HEK293 (cell line): Measurements from ENCODE around the gene CD3G.
"Not testable (repeated sequence)": the region's sequence is repeated elsewhere in the genome, so short reads cannot be mapped to it uniquely, and the experiment has no call there.

Source experiments
- CTCF ChIA-PET: fragments of 350-600 bp; formaldehyde crosslinking; extraction: SDS; loops from one replicate; lab custom pipeline; 2021; ENCODE audit warnings: antibody characterized with exemption; lab: Yijun Ruan, JAX
- POLR2A ChIA-PET: fragments of 300-600 bp; formaldehyde crosslinking; extraction: SDS; loops from one replicate; lab custom pipeline; 2020; ENCODE audit warnings: antibody characterized with exemption, inconsistent platforms; lab: Yijun Ruan, JAX
- H3K27ac ChIP-seq: fragments of 200-500 bp; sonication (Bioruptor generic); 2 replicates; pipeline ENCODE4 v1.5.1; 2014; ENCODE audit warnings: low read depth, low read length, control low read depth, inconsistent platforms; ENCODE audit errors: extremely low read depth
- H3K36me3 ChIP-seq, 2 experiments: fragments of 200-500 bp in 1 of 2; sonication (Bioruptor generic) in 1 of 2; 1 replicate in 1 of 2; 2 replicates in 1 of 2; pipeline ENCODE4 v1.5.1; 2014 to 2017; ENCODE audit warnings: inconsistent platforms in 2 of 2, low read length in 2 of 2; ENCODE audit not compliant: control insufficient read depth in 2 of 2, insufficient read depth in 1 of 2
- H3K4me1 ChIP-seq: fragments of 200-500 bp; sonication (Bioruptor generic); 2 replicates; pipeline ENCODE4 v1.5.1; 2014; ENCODE audit warnings: mild to moderate bottlenecking, low read length, inconsistent platforms; ENCODE audit not compliant: control insufficient read depth, insufficient read depth
- H3K4me3 ChIP-seq: 2 replicates; pipeline ENCODE4 v1.5.1; 2011; ENCODE audit warnings: low read depth, mild to moderate bottlenecking, control low read depth, low read length, moderate library complexity
- H3K9me3 ChIP-seq: fragments of 200-500 bp; sonication (Bioruptor generic); 2 replicates; pipeline ENCODE4 v1.5.1; 2014; ENCODE audit warnings: low read depth, low read length, inconsistent platforms; ENCODE audit not compliant: control insufficient read depth, insufficient read depth
- GLIS1 ChIP-seq: fragments of 450-650 bp; formaldehyde crosslinking; IDR thresholded peaks from 2 replicates; pipeline ENCODE4 v1.5.1; 2016; ENCODE audit warnings: missing biosample characterization, missing genetic modification characterization
- ZNF202 ChIP-seq: fragments of 450-650 bp; formaldehyde crosslinking; IDR thresholded peaks from 2 replicates; pipeline ENCODE4 v1.5.1; 2016; ENCODE audit warnings: missing biosample characterization, missing genetic modification characterization, borderline replicate concordance
- ZNF514 ChIP-seq: fragments of 450-650 bp; formaldehyde crosslinking; IDR thresholded peaks from 2 replicates; pipeline ENCODE4 v1.5.1; 2016; ENCODE audit warnings: missing biosample characterization, missing genetic modification characterization
- ZNF621 ChIP-seq: fragments of 450-650 bp; formaldehyde crosslinking; IDR thresholded peaks from 2 replicates; pipeline ENCODE4 v1.5.1; 2017; ENCODE audit warnings: missing biosample characterization, missing genetic modification characterization
- ZNF747 ChIP-seq: fragments of 450-650 bp; formaldehyde crosslinking; IDR thresholded peaks from 2 replicates; pipeline ENCODE4 v1.5.1; 2016; ENCODE audit warnings: missing biosample characterization, missing genetic modification characterization
- TF ChIP-seq, protein P1 (sequence below): fragments of 450-650 bp; formaldehyde crosslinking; conservative IDR thresholded peaks from 2 replicates; pipeline ENCODE4 v1.5.1; 2016; ENCODE audit warnings: low read depth, missing biosample characterization, missing genetic modification characterization
- TF ChIP-seq, protein P2 (sequence below): fragments of 450-650 bp; formaldehyde crosslinking; IDR thresholded peaks from 2 replicates; pipeline ENCODE4 v1.5.1; 2017; ENCODE audit warnings: missing biosample characterization, missing genetic modification characterization

CD3G gene

DNA sequence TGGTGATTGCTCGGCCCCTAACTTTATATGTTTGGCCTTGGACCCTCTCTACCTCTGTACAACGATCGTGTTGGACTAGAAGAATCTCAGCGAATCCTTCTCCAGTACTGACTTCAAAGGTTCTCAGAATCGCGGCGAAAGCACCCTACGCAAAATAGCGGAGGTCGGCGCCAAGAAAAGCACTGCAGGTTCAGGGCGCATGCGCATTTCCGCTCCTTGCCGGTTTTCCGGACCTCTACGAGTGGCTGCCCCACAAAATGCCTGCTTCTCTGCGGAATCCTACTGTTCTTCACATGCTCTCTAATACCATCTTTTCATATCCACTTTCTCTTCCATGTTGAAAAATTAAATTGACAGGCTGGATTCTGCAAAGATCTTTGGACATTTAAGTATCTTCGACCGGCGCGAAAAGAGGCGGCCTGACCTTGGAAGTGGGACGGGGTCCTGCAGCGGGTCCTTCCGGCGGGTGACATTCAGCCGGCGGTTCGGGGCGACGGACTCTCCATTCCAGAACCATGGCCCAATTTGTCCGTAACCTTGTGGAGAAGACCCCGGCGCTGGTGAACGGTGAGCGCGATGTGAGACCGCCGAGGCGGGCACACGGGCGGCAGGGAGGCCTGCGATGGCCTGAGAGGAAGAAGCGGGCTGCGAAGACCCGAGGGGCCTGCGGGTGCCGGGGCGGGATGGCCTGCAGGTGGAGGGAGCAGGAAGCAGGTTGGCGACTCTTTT, 57.2 kb downstream of the CD3G start, which contains the start of gene ATP5MG (continued):
- TF ChIP-seq, protein P1, sequence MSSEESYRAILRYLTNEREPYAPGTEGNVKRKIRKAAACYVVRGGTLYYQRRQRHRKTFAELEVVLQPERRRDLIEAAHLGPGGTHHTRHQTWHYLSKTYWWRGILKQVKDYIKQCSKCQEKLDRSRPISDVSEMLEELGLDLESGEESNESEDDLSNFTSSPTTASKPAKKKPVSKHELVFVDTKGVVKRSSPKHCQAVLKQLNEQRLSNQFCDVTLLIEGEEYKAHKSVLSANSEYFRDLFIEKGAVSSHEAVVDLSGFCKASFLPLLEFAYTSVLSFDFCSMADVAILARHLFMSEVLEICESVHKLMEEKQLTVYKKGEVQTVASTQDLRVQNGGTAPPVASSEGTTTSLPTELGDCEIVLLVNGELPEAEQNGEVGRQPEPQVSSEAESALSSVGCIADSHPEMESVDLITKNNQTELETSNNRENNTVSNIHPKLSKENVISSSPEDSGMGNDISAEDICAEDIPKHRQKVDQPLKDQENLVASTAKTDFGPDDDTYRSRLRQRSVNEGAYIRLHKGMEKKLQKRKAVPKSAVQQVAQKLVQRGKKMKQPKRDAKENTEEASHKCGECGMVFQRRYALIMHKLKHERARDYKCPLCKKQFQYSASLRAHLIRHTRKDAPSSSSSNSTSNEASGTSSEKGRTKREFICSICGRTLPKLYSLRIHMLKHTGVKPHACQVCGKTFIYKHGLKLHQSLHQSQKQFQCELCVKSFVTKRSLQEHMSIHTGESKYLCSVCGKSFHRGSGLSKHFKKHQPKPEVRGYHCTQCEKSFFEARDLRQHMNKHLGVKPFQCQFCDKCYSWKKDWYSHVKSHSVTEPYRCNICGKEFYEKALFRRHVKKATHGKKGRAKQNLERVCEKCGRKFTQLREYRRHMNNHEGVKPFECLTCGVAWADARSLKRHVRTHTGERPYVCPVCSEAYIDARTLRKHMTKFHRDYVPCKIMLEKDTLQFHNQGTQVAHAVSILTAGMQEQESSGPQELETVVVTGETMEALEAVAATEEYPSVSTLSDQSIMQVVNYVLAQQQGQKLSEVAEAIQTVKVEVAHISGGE: peak; percentile 68
- TF ChIP-seq ZNF747 (tag by site-specific recombination): no peak

DNA sequence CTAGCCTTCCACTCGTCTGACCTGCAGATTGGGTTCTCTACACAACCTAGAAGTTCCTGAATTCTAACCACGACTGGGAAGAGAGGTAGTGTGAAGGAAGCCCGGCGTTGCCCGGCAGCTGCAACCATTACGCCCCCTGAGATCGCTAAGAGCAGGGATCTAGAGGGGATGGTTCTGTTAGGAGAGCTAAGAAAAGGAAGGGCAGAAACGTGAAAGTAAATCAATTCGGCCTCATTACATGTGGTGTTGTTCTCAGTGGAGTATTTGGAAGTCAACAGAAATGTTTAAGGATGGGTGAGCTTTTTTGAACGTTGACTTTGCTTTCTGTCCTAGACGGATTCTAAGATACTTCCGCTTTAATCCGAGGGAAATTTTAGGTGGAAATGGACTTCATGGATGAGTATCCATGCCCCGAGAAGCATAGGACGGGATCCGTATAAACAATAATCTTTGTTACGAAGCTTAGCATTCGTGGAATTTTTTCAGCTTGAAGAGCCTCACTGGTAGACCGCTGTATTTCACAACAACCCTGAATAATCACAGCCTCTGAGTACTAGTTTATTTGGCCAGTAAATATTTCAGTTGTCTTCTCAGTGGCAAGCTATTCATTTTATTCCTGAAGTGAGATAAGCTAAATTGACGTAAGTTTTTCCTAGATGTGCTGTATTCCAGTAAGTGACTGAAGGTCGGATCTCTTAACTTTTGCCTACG, 57.9 kb downstream of the CD3G start:
- H3K36me3 ChIP-seq: peaks cover 4 to 39% of the 10 kb centered on the region in 2 experiments
- H3K9me3 ChIP-seq: no peaks in the 10 kb centered on the region
- TF ChIP-seq, protein P2, sequence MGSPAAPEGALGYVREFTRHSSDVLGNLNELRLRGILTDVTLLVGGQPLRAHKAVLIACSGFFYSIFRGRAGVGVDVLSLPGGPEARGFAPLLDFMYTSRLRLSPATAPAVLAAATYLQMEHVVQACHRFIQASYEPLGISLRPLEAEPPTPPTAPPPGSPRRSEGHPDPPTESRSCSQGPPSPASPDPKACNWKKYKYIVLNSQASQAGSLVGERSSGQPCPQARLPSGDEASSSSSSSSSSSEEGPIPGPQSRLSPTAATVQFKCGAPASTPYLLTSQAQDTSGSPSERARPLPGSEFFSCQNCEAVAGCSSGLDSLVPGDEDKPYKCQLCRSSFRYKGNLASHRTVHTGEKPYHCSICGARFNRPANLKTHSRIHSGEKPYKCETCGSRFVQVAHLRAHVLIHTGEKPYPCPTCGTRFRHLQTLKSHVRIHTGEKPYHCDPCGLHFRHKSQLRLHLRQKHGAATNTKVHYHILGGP (tag by site-specific recombination): 0 out of 2 replicates have a peak, but pooled peaks have one; percentile 32
- TF ChIP-seq ZNF202 (tag by site-specific recombination) (no peak), GLIS1 (tag by site-specific recombination) (no peak), ZNF621 (no peak), ZNF514 (tag by site-specific recombination) (no peak)
- peak overlapping the region; percentile 92 for H3K4me3 ChIP-seq
- ChIA-PET POLR2A (interaction anchor here (1.0 to 1.8 kb wide), 3 partner anchors 9 to 34 kb away, joined by 3 to 13 read pairs (median 4); partner anchors contain the start of gene KMT2A), CTCF (interaction anchor here (0.5 to 1.6 kb wide), 6 partner anchors 15 to 108 kb away, joined by 3 to 4 read pairs (median 3); no protein-coding TSS in a partner anchor)
- peak overlapping the region; percentile 61 for H3K27ac ChIP-seq
- H3K4me1 ChIP-seq: peaks cover 2% of the 10 kb centered on the region; the same call in 1 of the 2 replicates

DNA sequence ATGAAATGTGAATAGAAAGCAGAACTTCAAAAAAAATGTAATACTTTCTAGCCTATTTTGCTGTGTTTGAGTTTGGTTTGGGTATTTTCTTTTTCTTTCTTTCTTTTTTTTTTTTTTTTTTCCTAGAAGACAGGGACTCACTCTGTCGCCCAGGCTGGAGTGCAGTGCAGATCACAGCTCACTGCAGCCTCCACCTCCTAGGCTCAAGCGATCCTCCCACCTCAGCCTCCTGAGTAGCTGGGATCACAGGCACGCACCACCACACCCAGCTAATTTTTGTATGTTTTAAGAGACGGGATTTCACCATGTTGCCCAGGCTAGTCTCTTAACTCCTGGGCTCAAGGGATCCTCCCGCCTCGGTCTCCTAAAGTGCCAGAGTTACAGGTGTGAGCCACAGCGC, 58.5 kb downstream of the CD3G start:
- CTCF ChIA-PET: interaction anchor here (0.8 to 1.6 kb wide), 5 partner anchors 15 to 86 kb away, joined by 3 to 4 read pairs (median 3); no protein-coding TSS in a partner anchor
- Histone ChIP-seq H3K36me3 (peaks cover 7 to 39% of the 10 kb centered on the region in 2 experiments), H3K4me3 (peak overlapping the region; percentile 92)
- not testable (repeated sequence) for H3K9me3 ChIP-seq, H3K27ac ChIP-seq, H3K4me1 ChIP-seq
- POLR2A ChIA-PET: interaction anchor here (1.0 to 1.8 kb wide), 3 partner anchors 9 to 33 kb away, joined by 3 to 13 read pairs (median 4); partner anchors contain the start of gene KMT2A
